Kidney capillary endothelial cell (primary cell): Measurements from ENCODE around the gene DOCK2.
"Not testable (repeated sequence)": the region's sequence is repeated elsewhere in the genome, so short reads cannot be mapped to it uniquely, and the experiment has no call there.

Experiments
- DNase-seq: peaks from one replicate; pipeline ENCODE4 v3.0.0-alpha.2; 2018; ENCODE audit warnings: low spot score

Gene DOCK2

DNA sequence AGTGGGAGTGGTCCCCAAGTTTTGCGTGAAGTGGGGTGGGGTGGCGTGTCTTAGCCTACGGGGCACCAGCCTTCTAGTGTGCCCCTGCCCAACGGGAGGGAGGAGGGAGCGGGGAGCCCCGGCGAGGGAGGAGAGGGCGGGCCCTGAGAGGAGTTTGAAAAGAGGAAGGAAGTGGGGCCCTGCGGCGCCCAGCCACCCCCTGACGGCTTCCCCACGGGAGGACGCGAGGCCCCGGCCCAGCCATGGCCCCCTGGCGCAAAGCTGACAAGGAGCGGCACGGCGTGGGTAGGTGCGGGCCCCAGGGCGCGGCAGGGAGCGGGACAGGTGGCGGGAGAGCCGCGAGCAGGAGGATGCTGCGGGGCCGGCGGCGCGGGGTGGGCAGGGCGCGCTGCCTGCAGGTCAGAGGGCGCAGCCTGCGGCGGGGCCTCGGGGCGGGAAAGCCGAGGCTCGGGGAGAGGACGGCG, at the start of gene DOCK2:
Gene DOCK2 (plus strand): TSS at position 191 of the 464 bp plus-strand sequence. CDS start 52 bp downstream, at position 243.
- DNase-seq, result no peak

DNA sequence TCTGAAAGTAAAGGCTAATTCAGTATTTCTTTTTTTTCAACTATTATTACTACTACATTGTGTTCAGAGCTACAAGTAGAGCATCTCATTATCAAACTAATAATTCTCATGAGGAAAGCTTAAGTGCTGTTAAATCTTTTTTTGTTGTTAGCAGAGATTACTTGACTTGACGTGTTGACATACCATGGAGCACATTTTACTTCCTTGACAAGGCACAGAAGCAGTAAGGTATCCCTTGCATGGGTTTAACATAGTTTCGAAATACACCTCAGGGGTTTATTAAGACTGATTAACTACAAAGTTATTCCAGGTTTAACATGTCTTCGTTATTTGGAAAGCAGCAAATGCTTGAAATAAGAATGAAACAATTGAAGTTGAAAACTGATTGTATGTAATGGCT, 46.5 kb upstream of the DOCK2 start:
- no peak for DNase-seq

DNA sequence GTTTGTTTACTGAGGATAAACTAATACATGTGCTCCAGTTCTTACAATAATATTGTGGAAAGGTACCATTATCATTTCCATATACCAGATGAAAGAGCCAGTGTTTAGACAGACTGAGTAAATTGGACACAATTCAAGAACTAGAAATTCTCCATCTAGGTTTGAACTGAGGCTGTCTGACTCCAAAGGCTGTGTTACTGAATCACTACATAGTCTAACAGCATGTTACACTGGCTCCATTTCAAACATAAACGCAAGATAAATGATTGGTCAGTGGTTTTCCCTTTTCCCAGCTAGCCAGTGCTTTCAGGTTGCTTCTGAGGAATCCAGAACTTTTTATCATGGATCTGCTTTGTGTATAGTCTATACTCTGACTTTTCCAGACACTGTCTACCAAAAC, 45.4 kb upstream of the DOCK2 start:
- no peak for DNase-seq

DNA sequence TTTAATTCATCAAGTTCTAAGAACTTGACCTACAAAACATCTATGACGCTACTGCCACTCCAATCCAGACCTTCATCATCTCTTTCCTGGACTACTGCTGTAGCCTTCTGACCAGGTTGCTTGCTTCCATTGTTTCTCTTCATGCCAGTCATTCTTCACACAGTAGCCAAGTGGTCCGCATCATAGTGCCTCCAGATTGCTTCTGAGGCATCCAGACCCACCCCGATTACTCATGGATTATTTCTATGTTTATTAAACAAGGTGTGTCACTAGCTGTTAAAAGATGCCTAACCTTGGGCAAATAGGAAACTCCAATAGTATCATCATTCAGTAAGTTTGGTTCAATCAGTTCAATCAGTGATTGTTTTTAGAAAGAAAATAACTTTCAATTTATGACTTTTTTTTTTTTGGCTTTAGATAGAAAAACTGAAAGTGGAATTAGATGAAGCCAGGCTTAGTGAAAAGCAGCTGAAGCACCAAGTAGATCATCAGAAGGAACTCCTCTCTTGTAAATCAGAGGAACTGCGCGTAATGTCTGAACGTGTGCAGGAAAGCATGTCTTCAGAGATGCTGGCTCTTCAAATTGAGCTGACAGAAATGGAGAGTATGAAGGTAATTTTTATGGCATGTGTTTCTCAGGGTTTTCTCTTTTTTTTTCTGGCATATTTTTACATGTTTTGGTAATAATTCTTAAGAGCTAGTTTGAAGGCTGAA, 44.0 kb upstream of the DOCK2 start:
- DNase-seq, result no peak

DNA sequence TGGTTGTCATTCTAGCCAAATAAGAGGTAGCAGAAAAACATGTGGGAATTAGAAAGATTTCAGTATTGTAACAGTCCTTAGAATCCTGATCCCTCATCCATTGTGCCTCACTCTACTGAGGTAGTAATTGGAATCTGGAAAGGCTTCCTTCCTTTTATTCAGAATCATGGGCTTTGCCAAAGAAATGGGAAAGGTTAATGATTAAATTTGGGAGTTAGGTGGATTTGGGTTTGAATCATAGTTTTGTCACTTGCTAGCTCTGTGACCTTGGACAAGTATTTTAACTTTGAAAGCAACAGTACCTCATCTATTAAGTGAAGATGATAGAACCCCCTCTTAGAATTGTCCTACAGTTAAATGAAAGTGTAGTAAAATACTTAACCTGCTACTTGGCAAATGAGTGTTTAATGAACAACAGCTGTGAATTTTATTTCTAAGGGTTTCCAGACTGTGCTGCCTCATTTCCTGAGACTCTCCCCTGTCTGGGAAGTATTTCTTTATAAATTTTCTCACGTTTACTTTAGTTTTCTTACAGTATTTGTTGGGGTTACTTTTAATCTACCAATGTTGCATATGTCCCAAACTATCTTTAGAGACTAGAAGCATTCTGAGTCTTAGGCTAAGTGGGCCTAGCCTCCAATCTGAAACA, 41.8 kb upstream of the DOCK2 start:
- no peak for DNase-seq

DNA sequence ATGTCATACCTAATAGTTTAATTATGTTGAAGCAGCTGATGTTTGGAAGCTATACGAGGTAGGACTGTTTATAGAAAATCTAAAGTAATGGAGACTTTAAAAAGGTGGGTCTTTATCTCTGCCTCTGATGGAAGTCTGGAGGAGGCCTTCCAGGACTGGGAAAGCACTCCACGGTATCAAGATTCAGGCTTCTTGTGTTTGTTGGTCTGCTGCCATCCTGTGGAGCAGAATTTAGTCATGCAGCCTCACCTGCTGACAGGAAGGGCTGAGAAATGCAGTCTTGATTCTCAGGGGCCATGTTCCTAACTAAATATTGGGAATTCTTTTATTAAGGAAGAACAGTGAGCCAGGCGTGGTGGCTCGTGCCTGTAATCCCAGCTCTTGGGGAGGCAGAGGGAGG, 37.6 kb upstream of the DOCK2 start:
- no peak for DNase-seq

DNA sequence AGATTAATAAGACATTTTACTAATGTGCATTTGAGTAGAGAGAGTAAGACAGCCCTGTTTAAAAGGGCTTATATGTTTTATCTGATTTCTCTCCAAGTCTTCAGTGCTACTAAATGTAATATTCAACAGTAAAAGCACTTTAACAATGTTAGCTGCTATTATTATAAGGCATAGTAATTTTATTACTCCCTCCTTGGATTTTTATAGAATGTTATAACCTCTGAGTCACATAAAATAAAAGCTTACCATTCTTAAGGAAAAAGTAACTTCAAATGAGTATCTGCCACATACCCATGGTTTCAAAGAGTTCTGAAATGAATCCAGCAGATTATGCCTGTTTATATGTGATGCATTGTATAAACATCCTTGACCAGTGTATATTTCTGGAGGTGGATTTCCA, 34.5 kb upstream of the DOCK2 start:
- DNase-seq, result no peak

DNA sequence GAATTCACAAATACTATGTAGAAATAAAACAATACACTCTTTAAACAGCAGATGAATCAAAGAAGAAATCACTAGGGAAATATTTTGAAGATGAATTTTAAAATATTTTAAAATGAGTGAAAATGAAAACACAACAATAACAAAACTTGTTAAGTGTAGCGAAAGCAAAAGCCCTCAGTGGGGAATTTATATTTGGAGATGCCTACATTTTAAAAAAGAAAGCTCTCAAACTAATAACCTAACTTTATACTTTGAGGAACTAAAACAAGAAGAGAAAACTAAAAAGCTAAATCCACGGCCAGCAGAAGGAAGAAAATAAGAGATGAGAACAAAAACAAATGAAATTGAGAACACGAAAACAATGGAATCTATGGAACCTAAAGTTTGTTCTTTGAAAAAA, 30.8 kb upstream of the DOCK2 start:
- DNase-seq, result no peak

DNA sequence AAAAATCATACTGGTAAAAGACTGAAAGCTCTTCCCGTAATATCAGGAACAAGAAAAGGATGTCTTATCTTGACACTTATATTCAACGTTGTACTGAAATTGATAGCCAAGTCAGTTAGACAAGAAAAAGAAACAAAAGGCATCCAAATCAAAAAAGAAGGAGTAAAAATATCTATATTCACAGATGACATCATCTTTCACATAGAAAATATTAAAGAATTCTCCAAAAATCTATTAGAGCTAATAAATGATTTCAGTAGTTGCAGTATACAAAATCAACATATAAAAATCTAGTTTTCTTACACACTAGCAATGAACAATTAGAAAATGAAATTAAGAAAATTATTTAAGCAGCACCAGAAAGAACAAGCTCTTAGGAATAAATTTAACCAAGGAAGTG, 29.2 kb upstream of the DOCK2 start:
- DNase-seq, result no peak

DNA sequence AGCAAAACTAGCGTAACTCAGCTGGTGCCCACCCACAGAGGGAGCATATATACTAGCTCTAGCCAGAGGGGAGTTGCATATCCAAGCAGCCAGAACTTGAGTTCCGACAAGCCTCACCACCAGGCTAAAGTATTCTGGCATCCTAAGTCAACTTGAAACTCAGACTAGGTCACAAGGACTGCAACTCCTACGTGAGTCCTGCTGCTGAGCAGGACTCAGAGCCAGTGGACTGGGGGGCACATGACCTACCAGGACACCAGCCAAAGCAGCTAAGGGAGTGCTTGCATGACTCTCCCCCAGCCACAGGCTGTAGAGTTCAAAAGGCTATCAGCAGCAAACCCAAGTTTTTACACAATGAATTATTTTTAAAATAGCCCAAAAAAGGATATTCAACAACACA, 27.4 kb upstream of the DOCK2 start:
- DNase-seq, result no peak

DNA sequence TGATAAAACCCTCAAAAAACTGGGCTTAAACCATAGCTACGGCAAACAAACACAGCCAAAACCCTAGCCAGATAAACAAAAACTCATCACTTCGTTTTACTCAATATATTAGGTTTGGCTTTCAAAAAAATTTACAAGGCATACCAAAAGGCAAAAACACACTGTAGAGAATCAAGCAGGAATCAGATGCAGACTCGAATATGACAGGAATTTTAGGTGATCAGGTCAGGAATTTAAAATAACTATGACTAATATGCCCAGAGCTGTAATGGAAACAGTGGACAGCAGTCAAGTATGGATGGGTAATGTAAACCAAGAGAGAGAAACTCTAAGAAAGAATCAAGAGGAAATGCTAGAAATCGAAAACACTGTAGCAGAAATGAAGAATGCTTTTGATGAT, 26.5 kb upstream of the DOCK2 start:
- DNase-seq, result peak; percentile 12

DNA sequence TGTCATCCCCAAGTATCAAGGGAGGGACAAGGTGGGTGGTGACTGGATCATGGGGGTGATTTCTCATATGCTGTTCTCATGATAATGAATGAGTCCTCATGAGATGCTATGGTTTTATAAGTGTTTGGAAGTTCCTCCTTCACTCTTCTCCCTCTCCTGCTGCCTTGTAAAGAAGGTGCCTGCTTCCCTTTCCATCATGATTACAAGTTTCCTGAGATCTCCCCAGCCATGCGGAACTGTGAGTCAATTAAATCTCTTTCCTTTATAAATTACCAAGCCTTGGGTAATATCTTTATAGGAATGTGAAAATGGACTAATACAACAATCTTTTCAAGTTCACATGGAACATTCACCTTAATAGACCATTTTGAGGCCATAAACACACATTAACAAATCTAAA, 21.5 kb upstream of the DOCK2 start:
- no peak for DNase-seq

DNA sequence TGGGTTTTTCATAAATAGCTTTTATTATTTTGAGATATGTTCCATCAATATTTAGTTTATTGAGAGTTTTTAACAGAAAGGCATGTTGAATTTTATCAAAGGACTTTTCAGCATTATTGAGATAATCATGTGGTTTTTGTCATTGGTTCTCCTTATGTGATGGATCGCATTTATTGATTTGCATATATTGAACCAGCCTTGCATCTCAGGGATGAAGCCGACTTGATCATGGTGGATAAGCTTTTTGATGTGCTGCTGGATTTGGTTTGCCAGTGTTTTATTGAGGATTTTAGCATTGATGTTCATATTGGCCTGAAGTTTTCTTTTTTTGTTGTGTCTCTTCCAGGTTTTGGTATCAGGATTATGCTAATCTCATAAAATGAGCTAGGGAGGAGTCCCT, 12.8 kb upstream of the DOCK2 start:
- DNase-seq, result not testable (repeated sequence)

DNA sequence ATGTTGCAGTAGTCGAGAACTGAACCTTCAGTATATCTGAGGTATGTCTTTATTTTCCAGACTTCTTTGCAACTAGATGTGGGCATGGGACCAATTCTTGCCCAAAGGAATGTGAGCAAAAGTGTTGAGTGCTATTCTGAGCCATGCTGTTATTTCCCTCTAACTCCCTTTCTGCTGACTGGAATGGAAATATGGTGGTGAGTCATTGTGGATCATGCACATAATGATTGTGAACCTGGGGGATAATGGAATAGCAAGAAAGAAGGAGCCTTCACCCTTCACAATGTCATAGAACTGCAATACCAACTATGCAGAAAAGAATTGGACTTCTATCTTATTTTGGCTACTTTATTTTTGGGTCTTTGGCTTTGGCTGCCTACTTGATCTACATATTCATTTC, 10.3 kb upstream of the DOCK2 start:
- peak; percentile 77 for DNase-seq

DNA sequence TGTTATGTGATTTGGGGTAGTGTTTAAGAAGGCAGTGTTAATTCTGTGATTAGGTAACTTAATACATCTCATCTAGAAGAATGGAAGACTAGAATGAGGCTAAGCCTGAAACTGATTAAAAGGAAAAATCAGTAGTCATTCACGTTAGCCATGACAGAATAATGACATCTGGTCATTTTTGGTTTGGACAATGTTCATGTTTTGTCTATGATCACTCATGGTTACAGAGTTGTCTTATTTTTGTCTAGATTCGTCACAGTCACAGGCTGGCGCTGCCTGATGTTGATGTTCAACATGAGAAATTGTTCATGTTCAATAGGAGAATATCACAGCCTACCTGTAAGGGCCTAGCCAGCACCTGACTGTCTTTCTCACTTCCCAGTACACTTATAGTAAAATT, 9.5 kb upstream of the DOCK2 start:
- no peak for DNase-seq

DNA sequence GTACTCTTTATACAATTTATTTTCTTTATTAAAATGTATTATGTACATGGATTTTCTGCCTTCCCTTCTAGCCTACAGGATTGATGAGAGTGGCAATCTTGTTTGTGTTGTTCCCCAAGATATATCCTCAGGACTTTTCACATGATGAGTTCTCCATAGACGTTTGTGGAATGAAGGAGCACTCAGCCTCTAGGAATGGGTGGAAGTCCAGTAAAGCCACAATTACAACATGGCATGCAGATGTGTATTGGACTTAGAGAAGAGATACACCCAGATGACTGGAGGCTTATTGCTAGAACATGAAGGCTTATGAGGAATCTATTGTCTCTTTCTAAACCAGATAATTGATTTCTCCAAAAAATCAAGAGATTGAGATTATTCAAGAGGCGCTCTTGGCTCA, 8.2 kb upstream of the DOCK2 start:
- DNase-seq, result no peak

DNA sequence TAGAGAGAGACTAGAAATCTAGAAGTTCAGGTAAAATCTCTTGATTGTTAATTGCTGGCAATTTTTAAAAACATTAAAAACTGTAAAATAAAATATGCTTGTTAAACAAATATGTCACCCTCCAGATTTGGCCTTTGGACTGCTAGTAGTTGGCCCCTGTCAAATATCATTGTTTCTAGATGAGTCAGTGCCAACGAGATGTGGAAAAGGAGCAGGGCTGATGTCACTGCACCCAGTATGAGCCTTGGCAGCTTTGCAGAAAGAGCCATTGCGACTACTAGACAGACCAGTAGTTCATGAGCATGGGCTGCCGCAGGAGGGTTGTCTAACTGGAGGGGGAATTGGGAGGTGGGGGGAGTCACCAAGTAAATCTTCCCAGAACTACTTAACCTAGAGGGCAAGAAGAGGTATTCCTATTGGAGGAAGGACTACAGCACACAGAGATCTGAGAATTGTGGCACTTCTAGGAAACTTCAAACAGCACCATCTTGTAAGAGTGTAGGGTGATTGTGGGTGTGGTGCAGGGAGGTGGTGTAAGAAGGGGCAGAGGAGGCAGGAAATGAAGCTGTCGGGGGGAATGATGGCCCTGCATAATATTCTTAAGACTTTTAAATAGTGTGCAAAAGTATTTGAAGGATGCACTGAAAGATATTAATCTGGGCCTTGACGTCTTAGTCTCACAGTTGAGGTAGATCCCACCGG, 7.1 kb upstream of the DOCK2 start:
- peak; percentile 48 for DNase-seq

DNA sequence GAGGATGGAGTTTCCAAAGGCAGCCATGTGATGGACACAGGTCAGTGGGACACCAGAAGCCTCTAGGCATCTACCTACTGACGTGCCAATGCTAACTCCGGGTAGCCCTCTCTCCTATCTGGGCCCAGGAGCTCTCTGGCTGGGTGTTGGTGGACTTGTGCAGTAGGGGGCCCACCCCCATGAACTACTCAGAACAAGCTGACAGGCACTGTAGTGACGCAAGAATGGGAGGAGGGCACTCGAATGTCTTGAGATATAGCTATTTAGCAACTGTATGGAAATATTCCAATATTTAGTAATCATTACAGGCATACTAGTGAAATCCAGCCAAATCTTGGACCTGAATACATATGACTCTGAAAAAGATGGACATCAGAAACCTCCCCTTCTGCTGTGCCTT, 5.7 kb upstream of the DOCK2 start:
- DNase-seq, result no peak

DNA sequence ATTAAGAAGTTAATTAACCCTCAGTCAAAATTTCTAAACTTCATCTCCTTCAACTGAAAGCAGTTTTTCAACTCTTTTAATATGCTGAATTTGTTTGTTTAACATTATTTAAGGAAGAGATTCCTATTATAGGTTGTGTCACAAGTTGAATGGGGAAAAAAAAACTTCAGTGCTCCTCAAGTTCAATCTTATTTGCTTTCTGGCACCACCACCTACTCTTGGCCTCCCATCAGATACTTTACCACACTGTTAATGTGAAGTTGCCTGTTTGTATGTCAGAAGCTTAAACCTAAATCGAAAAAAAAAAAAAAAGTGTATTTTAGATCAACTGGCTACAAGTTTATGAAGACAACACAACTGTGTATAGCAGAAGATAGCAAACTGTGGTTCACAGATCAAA, 4.1 kb upstream of the DOCK2 start:
- no peak for DNase-seq

DNA sequence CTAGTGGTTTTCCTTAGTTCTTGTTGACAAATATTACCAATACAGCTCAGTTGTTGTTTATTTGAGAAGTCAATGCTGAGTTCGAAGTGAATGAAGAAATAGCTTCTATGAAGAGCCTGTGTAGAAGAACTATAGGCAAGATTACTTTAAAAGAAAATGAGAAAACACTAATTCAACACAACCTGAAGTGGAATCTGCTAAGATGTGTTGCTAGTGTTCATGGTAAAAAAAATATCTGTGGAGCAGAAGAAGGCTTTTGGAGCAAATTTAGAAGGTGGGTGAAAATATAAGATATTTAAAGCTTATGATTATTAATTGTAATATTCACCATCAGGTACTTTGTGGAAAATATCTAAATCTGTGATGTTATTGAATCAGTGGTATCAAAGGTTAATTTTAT, 2.5 kb upstream of the DOCK2 start:
- no peak for DNase-seq

DNA sequence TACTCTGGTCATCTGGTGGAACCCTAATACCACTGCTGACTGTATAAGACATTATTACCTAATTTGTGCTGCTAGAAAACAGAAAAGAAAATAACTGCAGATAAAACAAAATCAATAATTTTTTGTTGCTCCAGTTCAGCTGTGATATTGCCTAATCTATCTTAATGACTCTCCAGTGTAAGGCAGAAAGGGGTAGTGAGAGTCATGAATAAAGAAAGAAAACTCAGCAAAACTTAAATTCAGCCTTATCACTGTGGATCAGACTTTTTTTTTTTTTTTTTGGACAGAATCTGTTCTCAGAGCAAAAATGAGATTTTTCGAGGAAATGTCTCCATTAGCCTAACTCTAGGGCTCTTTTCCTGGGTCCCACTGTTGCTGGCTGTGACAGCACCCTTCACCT, 1.1 kb upstream of the DOCK2 start:
- no peak for DNase-seq

DNA sequence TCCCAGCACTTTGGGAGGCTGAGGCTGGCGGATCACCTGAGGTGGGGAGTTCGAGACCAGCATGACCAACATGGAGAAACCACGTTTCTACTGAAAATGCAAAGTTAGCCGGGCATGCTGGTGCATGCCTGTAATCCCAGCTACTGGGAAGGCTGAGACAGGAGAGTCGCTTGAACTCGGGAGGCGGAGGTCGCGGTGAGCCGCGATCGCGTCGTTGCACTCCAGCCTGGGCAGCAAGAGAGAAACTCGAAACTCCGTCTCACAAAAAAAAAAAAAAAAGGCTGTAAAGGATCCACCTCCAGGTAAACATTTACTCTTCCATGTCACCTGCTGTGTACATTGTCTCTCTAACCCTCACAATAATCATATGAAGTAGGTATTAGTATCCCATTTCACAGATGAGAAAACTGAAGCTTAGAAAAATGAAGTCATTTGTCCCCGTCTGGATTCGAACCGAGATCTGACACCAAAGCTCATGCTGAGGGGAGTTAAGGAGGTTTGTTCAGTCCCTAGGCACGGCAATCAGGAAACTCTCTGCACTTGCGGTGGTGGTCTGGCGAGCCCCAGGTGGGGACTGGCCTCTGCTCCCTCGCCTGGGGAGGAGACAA, 494 bp upstream of the DOCK2 start:
- DNase-seq, result no peak

DNA sequence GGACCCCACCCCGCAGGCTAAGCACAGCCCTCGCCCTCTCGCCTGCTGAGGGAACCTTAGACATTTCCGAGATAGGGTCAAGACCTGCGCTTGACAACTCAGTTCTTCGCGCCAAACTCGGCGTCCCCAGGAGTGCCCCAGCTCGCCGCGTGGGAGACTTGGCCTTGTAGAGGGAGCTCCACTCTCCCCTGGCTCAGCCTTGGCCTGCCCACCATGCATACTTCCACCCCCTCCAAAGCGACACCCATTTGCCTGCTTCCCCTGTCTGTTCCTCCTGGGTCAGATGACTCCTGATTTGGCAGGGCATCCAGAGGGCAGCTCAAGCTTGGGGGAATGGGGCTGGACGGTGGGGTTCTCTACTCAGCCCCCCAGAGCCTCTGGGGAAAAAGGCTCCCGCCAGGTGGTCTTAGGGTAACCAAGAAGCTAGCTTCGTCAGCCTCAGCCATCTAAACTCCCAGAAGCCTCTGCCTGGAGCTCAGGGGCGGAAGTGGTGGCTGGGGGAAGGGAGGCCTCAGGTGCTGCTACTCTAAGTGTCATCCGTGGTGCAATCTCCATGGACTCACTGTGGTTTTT, 560 bp downstream of the DOCK2 start:
- DNase-seq, result no peak
